HepG2 (cell line): ENCODE results near the gene WDR18. TPM values are rescaled to one million over a fixed set of nuclear protein-coding genes. Genes with fewer than 3 reads are reported as not detected.

Experiments
- BATF2 ChIP-seq: sonication (generic); formaldehyde crosslinking; IDR thresholded peaks from 2 replicates; pipeline ENCODE4 v1.8.0; 2022; ENCODE audit warnings: mild to moderate bottlenecking, missing genetic modification reagents, moderate library complexity
- E2F5 ChIP-seq: sonication (generic); formaldehyde crosslinking; conservative IDR thresholded peaks from 2 replicates; pipeline ENCODE4 v1.4.0; 2020; ENCODE audit warnings: missing genetic modification reagents
- EEA1 ChIP-seq: sonication (generic); formaldehyde crosslinking; IDR thresholded peaks from 2 replicates; pipeline ENCODE4 v1.5.1; 2020; ENCODE audit warnings: mild to moderate bottlenecking, missing genetic modification reagents, borderline replicate concordance
- FOXM1 ChIP-seq: sonication (generic); formaldehyde crosslinking; IDR thresholded peaks from 2 replicates; pipeline ENCODE4 v1.5.0; 2020; ENCODE audit warnings: missing genetic modification reagents
- GABPA ChIP-seq, 2 experiments: IDR thresholded peaks; 2 replicates each; pipeline ENCODE4 v1.6.1; 2011 to 2016; ENCODE audit warnings: low read depth in 2 of 2, low read length in 1 of 2, missing biosample characterization in 1 of 2, missing genetic modification characterization in 1 of 2
- NFRKB ChIP-seq: fragments of 450-650 bp; IDR thresholded peaks from 2 replicates; pipeline ENCODE4 v1.6.1; 2017
- PCBP1 ChIP-seq: fragments of 200-400 bp; formaldehyde crosslinking; IDR thresholded peaks from 2 replicates; pipeline ENCODE4 v1.6.1; 2017; ENCODE audit warnings: mild to moderate bottlenecking, low read depth, low read length, borderline replicate concordance
- SNRNP70 ChIP-seq: fragments of 200-400 bp; formaldehyde crosslinking; IDR thresholded peaks from 2 replicates; pipeline ENCODE4 v1.6.1; 2017; ENCODE audit warnings: mild to moderate bottlenecking, low read depth, low read length, moderate library complexity
- TAF1 ChIP-seq: sonication (generic); formaldehyde crosslinking; IDR thresholded peaks from 2 replicates; pipeline ENCODE4 v1.4.0; 2020; ENCODE audit warnings: missing genetic modification reagents
- TRIM22 ChIP-seq: fragments of 450-650 bp; IDR thresholded peaks from 2 replicates; pipeline ENCODE4 v1.6.1; 2017
- UBTF ChIP-seq: sonication (generic); formaldehyde crosslinking; IDR thresholded peaks from 2 replicates; pipeline ENCODE4 v1.4.0; 2020; ENCODE audit warnings: mild to moderate bottlenecking, missing genetic modification reagents
- USF2 ChIP-seq, 2 experiments: sonication (generic) in 1 of 2; formaldehyde crosslinking in 1 of 2; IDR thresholded peaks; 2 replicates each; pipeline versions ENCODE4 v1.5.1 to v1.6.1; 2011 to 2020; ENCODE audit warnings: borderline replicate concordance in 1 of 2, low read depth in 1 of 2, low read length in 1 of 2, mild to moderate bottlenecking in 1 of 2, missing genetic modification reagents in 1 of 2, moderate library complexity in 1 of 2
- ZFP90 ChIP-seq: sonication (generic); formaldehyde crosslinking; IDR thresholded peaks from 2 replicates; pipeline ENCODE4 v1.8.0; 2022; ENCODE audit warnings: missing genetic modification reagents, mild to moderate bottlenecking, inconsistent platforms, borderline replicate concordance
- ZKSCAN1 ChIP-seq: fragments of 150-350 bp; IDR thresholded peaks from 2 replicates; pipeline ENCODE4 v1.6.1; 2014; ENCODE audit warnings: low read length
- ZNF136 ChIP-seq: sonication (generic); formaldehyde crosslinking; IDR thresholded peaks from 2 replicates; pipeline ENCODE4 v1.8.1; 2022; ENCODE audit warnings: low read depth, mild to moderate bottlenecking, moderate library complexity, missing genetic modification reagents
- ZNF350 ChIP-seq: sonication (generic); formaldehyde crosslinking; IDR thresholded peaks from 2 replicates; pipeline ENCODE4 v1.4.0; 2020; ENCODE audit warnings: mild to moderate bottlenecking, low read depth, missing genetic modification reagents, borderline replicate concordance
- ZNF503 ChIP-seq: sonication (generic); formaldehyde crosslinking; IDR thresholded peaks from 2 replicates; pipeline ENCODE4 v1.4.0; 2020; ENCODE audit warnings: missing genetic modification reagents
- ZNF83 ChIP-seq: sonication (generic); formaldehyde crosslinking; IDR thresholded peaks from 2 replicates; pipeline ENCODE4 v1.4.0; 2020; ENCODE audit warnings: missing genetic modification reagents, mild to moderate bottlenecking, borderline replicate concordance
- polyA plus RNA-seq, 8 experiments: library from polyadenylated mRNA; depleted of rRNA in 3 of 8; stranded (reverse) in 7 of 8; unstranded in 1 of 8; fragments of >200 nt; fragmentation: Illumina TruSeq in 4 of 8; extraction: Trizol in 4 of 8; gene quantifications; 2 replicates each; pipeline versions ENCODE4 v1.2.1 to v1.2.3, GENCODE V29; 2011 to 2016; ENCODE audit warnings: low read depth in 4 of 8, missing spikeins in 1 of 8, mixed read lengths in 1 of 8; ENCODE audit not compliant: insufficient read depth in 1 of 8
- total RNA-seq, 5 experiments: library from RNA; depleted of rRNA; stranded (reverse); fragments of >200 nt; fragmentation: Illumina TruSeq; extraction: Trizol; gene quantifications; 2 replicates each; pipeline ENCODE4 v1.2.3, GENCODE V29; 2016; ENCODE audit warnings: low read depth in 1 of 5

WDR18 gene
- total and polyA plus RNA-seq, 2 of the 13 experiments (the other 11 are each of a cell fraction or from before 2014, with no cell fraction given) = 36.4 to 47.6 TPM

- 0 out of 2 replicates have a peak, but pooled peaks have one; percentile 78 for TF ChIP-seq PCBP1
- no peak for TF ChIP-seq ZKSCAN1
- TF ChIP-seq SNRNP70 = no peak
- peak; percentile 69 for TF ChIP-seq UBTF
- peak; percentile 40 for TF ChIP-seq TAF1 (CRISPR knock-in tag)
- TF ChIP-seq EEA1 (CRISPR knock-in tag) = no peak
- TF ChIP-seq FOXM1 (CRISPR knock-in tag) = no peak
- TF ChIP-seq ZNF83 (CRISPR knock-in tag) = no peak
- peak; percentile 76 for TF ChIP-seq GABPA (IDR thresholded peaks at IDR 0.05; ENCODE audit: low read depth, low read length)
- TF ChIP-seq GABPA (CRISPR knock-in tag; IDR thresholded peaks at IDR 0.05; ENCODE audit: low read depth) = peak; percentile 87
- no peak for TF ChIP-seq BATF2 (CRISPR knock-in tag)
- 0 out of 2 replicates have a peak, but pooled peaks have one; percentile 4 for TF ChIP-seq ZNF503 (CRISPR knock-in tag)
- TF ChIP-seq ZNF350 (CRISPR knock-in tag) = no peak
- TF ChIP-seq E2F5 (CRISPR knock-in tag) = no peak
- no peak for TF ChIP-seq NFRKB
- TF ChIP-seq ZNF136 (CRISPR knock-in tag) = no peak
- no peak for TF ChIP-seq USF2 (IDR thresholded peaks at IDR 0.05; ENCODE audit: low read depth, low read length)
- TF ChIP-seq USF2 (CRISPR knock-in tag; IDR thresholded peaks at IDR 0.05; ENCODE audit: borderline replicate concordance) = no peak
- no peak for TF ChIP-seq ZFP90 (CRISPR knock-in tag)
- no peak for TF ChIP-seq TRIM22
Measured at GRCh38 chr19:1028062-1028926, 44.1 kb downstream of the WDR18 start (continued).
